ENCODE measurements around the gene MSANTD1.

The MSANTD1 gene

DNA sequence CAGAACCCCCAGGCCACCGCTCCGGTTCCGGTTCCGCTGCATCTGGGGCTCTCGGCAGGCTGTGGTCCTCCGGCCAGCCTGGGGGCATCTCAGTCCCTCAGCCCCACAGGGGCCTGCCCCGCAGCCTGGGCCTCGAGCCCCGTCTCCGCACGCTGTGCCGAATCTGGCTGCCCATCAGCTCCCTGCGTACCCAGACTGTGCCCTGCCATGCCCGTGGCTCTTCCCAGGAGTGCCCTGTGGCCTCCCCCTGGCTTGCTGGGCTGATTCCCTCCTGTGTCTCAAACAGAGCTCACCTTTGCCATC, 830 bp upstream of the MSANTD1 start:
- DNase-seq (ENCODE audit: low read depth) = no peak

DNA sequence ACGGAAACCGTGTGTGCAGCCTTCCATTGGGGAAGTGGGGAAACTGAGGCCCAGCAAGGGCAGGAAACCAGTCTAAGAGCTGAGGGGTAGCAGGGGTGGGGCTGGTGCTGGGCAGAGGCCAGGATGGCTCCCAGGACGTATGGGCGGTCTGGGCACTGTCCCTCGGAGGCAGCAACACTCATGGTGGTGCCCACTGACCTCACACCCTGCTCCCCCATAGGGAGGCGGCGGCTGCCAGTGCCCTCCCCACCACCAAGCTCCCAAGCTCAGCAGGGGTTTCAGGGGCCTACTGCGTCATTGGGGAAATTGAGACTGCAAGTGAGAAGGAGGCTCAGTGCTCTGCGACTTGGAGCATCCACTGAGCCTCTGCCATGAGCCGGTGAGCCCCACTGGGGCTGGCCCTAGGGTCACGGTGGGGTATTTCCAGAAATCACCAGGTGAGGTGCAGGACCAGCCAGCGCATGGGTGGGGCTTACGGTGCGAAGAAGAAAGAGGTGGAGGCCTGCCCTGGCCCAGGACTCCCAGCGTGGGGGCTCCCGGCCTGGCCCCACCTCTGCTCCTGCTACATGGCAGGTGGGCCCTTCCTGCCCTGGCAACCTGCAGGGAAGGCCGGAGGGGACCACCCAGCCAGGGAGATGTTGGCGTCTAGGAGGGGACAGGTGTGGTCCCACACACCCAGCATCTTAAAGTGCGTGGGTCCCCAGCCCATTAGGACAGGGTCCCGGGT, 915 bp downstream of the MSANTD1 start:
- DNase-seq (ENCODE audit: low read depth) = no peak

DNA sequence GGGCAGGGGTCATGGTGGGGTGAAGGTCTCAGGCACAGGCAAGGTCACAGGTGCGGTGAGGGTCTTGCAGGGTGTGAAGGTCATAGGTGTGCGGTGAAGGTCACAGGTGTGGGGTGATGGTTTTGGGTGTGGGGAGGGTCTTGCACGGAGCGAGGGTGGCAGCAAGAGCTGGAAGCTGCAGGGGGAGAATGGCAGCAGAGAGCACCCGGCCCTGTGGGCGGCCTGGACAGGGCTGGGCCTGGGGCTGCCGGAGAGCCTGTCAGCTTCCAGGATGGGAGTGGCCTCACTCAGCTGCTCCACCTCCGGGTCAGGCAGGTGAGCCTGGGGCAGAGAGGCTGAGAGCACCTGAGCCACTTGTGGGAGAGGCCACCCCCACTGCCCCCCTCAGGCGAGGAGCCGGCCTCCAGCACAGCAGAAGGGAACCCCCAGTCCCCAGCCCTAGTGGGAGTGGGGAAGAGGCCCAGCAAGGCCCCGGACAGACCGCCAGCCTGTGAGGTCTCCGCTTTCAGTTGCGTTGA, 1.5 kb downstream of the MSANTD1 start:
- DNase-seq (ENCODE audit: low read depth) = no peak

DNA sequence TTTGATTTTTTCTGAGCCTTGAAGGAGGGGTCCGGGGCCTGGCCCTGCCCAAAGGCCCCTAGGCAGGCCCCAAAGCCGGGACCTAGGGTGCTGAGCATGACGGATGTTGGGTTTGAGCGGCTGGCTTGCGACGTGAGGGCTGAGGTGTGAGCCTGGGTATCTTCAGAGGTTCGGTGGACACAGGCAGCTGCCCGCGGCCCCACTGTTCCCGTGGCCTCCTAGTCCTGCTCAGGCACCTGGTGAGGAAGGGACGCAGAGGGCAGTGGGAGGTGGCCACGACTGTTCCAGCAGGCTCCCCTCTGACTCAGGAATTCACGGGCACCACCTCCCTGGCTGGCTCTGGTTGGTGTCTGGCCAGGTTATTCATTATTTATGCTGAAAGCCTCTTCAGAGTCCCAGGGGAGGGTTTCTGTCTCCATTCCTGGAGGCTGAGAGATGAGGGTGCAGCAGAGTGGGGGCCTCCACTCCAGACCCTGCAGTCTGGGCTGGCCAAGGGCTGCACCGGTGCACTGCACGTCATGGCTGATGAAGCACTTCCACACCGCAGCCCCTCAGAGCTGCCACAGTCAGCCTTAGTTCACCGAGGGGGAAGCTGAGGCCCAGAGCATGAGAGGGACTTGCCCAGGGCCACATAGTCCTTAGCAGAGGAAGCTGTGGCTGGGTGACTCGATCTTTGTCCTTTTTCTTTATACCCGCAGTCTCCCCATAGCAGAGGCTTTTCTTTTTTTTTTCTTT, 2.2 kb downstream of the MSANTD1 start:
- no peak for DNase-seq (ENCODE audit: low read depth)

DNA sequence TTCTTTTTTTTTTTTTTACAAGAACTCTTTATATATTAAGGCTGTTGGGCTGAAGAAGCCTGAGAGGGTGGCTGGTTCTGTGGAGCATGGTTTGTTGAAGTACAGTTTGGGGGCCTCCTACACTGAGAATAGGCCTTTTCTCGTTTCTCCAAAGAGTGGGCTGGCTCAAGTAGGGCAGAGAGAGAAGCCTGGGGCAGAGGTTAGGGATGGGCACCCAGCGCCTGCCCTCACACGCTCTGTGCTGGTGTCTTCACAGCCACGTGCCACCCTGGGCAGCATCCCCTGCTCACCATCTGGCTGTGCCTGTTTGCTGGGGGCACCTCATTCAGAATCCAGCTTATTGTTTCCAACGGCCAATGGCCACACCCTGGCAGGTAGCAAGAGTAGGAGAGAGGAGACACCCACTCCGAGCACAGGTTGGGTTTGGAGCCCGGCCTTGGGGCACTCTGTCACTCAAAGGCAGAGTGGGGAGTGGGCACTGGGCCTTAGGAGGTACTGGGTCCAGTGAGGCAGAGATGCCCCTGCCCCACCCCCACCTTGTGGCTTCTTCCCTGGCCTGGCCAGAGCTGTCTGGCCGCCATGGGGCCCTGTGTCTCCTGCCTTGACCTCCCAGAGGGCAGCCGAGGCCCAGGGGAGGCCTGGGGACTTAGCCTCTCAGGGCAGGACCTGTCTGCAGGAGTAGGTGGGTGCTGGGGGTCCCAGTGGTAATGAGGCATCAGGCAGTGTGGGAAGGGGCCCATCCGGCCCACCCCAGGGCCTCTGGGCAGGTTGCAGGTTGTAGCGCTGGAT, 2.9 kb downstream of the MSANTD1 start:
- no peak for DNase-seq (ENCODE audit: low read depth)

DNA sequence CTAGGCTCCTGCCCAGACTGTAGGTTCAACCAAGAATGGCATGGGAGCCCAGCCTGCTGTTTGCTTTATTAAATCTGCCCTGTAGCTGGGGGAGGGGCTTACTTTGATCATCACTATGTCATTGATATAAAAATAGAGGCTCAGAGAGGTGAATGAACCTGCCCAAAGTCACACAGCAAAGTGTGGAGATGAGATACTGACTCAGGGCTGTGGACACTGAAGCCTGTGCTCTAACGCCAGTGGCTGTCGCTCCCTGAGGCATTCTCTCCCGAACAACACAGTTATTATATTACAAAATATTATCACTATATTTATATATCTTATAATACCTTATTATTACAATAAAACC, 3.5 kb downstream of the MSANTD1 start:
- DNase-seq (ENCODE audit: low read depth) = no peak

DNA sequence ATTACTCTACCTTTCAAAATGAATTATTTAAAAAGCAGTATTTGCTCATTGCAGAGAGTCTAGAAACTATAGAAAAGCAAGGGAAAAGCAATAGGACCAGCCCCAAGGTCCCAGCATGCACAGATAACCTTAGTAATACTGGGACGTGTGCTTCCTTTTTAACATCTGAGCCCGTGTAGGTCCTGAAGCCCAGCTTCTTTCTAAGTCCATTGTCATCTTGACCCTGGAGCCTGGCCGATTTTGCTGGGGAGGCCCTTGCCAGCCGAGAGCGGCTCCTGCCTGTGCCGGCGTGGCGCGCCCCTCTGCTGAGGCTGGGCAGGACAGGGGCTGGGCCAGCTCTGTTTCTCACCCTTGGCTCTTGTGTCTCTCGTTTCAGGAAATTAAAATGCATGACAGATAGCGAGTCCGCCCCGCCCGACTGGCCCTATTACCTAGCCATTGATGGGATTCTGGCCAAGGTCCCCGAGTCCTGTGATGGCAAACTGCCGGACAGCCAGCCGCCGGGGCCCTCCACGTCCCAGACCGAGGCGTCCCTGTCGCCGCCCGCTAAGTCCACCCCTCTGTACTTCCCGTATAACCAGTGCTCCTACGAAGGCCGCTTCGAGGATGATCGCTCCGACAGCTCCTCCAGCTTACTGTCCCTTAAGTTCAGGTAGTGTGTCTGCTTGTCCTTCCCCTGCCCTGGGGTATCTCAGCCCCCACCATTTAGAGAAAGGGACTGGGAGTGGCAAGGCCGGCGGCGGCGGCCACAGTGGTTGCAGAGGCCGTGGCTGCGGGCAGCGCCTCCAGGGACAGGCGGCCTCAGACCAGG, 4.1 kb downstream of the MSANTD1 start:
- DNase-seq (ENCODE audit: low read depth) = no peak

DNA sequence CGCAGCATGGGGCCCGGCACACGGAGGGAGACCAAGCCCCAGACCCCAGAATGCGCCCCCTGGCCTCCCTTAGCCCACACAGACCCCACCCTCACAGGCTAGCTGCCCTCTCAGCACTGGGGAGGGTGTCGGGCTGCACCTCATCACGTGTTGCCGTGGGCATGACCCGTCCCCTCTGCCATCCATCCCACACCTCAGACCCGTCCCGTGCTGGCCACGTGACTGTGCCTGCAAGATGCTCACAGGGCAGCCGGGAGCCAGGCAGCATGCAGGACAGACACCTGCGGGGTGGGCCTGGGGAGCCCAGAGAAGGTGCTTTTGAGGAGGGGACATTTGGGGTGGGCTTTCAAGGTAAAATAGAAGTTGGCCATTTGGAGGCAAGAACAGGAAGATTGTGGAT, 4.8 kb downstream of the MSANTD1 start:
- DNase-seq (ENCODE audit: low read depth) = no peak

DNA sequence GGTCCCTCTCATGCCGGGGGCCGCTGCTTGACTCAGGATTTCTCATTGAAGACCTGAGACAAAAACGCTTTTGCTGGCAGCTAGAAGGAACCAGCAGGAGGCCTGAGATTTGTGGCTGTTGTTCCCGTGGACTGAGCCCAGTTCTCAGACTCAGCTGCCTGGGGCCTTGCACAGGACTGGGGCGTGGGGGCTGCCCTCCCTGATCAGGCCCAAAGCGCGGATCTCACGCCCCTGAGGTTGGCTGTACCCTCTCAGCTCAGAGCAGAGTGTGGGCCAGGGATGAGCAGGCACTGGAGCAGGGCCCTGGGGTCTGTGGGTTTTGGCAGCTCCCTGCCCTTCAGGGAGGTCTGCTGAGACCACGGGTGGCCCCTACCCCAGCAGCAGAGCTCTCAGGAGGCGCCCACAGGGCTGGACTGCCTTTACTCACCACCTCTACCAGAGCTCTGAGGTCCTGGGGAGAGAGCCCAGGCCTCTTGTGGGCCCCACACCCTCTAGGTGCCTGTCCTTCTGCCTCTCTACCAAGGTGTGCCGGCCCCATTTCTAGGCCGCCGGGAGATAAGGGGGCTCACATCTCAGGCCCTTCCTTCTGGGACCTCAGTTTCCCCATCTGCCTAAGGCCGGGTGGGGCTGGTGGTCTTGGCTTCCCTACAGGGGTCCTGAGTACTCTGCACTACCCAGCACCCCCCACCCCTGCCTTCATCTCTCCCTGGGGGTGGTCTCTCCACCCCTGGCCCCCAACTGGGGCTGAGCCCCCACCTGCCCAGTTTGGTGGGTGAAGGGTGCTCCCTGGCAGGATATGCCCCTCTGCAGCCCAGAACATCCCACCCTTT, 5.6 kb downstream of the MSANTD1 start:
- DNase-seq (ENCODE audit: low read depth) = no peak

DNA sequence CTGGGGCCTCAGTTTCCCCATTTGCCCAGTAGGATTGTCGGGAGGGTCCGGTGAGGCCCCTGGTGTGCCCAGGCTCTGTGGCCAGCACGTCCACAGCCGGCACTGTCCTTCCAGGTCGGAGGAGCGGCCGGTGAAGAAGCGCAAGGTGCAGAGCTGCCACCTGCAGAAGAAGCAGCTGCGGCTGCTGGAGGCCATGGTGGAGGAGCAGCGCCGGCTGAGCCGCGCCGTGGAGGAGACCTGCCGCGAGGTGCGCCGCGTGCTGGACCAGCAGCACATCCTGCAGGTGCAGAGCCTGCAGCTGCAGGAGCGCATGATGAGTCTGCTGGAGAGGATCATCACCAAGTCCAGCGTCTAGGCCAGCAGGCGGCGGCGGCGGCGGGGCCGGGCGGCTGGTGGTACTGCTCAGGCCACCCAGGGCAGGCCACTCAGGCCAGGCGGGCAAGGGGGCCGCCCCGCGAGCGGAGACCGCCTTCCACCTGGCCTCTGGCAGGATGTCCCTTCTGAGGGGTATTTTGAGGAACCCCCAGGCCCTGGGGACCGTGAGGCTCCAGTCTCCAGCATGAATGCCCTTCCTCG, 6.7 kb downstream of the MSANTD1 start:
- DNase-seq (ENCODE audit: low read depth) = no peak

DNA sequence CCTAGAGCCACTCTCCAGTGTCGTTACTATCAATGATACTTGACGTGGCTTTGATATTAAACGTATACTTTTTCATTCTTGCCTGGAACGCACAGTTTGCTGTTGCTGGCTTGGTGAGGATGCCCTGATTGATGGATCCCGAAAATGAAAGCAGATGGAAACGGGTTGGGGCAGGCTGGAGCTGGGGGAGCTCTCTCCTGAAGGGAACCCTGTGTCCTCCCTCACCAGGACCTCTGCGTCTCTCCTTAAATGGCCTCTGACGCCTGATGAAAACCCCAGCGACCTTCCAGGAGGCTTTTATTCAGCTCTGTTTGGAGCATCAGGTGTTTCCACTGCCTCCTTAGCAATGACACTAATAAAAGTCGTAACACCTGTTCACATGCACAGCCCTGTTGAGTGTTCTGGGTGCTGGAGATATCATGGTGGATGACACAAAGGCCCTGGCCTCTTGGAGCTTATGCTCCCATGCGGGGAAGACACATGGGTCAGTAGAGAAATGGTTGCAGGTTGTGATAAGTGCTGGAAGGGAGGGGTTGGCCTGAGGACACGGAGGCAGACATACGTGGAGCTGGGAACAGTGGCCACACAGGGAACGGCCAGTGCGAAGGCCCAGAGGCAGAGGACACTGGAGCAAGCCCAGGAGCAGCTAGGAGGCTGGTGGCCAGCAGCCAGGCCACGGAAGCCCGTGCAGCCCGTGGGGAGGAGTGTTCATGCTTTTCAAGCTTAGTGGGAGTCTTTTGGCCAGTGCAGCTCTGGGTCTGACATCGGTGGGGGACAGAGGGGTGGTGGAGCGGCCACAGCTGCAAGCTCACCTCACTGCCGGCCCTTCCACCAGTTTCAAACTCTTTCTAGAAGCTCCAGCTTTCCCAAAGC, 7.5 kb downstream of the MSANTD1 start:
- DNase-seq (ENCODE audit: low read depth) = no peak

DNA sequence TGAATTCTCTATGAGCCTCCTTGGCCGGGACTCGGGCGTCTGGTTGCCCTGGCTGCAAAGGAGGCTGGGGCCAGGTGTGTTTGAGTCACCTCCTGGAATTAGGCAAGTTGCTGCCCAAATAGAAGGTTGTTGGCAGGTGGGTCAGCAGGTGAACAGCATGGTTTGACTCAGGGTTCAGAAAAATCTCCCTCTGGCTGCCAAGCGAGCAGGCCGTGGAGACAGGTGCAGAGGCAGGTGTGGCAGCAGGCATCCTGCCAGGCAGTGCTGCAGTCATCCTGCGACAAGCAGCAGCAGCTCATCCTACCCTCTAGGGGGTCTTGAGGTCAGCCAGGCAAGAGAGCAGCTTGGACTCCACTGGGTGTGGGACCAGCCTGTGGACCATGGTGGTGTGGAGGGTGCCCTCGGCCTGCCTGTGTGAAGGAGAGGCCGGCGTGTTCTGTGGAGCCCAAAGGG, 8.2 kb downstream of the MSANTD1 start:
- no peak for DNase-seq (ENCODE audit: low read depth)

DNA sequence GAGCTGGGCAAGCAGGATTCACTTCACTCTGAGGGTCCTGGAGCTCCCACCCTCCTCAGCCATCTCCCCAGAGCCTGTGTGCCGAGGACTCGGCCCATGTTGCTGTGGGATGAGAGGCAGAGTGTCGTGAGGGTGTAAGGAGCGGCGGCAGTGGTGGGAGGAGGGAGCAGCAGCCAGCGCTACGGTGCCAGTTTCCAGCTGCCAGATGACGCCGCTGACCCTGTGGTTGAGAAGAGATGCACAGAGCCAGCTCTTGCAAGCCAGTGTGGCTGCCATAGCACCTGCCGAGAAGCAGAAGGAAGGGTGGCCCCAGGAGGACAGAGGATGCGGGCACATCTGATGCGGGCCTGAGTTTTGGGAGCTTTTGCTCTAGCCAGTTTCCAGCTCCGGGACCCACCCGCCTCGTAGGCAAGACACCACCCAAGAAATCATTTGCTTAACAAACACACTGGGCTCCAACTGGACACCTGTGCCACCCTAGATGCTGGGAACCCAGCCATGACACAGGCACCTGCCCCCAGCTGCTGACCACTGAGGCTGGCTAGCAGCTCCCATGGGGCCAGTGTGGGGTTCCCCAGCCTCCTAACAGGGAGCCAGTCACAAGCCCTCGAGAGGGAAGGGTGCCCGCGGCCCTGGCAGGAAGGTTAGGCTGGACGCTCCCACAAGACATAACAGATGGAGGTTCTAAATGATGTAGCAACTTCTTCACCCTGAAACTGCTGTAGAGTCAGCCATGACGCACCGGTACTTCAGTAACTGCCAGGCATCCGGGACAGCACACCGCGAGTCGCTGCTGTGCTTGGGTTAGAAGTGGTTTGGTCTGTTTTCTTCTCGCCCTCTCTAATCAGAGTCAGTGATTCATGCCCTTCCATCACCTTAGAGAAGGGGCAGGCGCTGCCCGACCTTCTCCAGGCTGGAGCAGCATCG, 8.9 kb downstream of the MSANTD1 start:
- DNase-seq (ENCODE audit: low read depth) = no peak

DNA sequence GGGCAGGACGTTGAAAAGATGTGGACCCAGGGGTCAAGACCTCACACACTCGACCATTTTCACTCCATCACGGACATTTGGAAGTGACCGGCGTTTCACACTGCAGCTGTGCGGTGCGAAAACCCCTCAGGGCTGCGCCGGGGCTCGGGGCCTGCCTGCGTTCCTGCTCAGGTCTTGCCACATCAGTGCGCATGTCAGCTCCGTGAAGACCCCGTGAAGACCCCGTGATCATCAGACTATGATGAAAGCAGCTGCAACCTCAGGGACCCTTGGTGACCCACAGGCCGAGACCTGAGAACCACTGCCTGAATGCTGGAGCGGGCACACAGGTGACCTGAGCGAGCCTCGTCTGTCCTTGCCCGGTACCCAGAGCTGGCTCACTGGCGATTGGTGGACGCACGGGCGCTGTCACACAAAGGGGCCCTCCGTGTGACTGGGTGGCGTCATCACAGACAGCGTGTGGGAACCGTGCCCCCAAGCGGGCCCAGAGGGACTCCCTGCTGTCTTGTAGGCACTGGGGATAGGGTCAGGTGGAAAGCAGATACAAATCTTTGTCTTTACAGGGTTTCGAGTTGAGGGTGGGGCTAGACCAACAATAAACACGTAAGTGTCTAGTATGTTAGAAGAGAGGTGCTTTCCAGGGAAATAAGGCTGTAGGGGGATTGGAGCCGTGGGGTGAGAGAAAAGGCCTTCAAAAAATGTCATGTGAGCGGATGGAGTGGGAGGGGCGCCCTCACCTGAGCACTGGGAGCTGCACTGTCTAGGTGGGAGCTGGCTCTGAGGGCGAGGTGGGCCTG, 12.7 kb downstream of the MSANTD1 start:
- DNase-seq (ENCODE audit: low read depth) = no peak

DNA sequence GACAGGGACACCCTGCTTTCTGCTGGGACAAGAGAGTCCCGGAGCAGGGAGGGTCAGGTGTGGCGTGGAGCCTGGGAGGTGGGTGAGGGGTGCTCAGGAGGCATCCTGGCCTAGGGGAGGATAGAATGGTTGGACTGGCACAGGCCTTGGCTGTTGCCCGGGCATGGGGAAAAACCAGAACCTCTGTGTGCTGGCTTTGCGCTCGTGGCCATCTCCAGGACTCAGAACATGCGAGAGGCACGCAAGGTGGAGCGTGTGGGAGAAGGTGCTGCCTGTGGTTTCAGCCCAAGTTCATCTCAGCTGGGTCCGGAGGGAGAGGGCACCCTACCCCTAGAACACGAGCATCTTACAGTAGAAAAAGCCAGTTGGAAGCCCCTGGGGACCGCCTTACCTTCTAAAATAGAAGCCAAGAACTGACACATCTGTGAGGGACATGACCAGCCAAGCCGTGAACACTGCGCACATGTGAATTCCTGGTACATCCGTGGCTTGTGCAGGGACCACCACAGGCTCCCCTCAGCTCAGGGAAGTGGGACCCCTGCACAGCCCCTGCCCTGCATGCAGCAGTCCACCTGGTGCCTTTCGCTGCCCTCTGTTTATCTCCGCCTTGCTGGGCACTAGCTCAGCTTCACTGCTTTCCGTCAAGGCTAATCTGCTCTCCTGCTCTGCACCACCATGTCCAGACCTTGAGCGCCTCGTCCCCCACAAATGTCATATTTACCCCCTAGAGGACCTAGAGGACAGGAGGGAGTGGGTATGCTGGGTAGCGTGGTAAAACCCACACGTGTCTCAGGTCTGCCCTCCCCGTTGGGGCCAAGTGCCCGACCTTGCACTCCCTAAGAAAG, 13.5 kb downstream of the MSANTD1 start:
- DNase-seq (ENCODE audit: low read depth) = no peak

DNA sequence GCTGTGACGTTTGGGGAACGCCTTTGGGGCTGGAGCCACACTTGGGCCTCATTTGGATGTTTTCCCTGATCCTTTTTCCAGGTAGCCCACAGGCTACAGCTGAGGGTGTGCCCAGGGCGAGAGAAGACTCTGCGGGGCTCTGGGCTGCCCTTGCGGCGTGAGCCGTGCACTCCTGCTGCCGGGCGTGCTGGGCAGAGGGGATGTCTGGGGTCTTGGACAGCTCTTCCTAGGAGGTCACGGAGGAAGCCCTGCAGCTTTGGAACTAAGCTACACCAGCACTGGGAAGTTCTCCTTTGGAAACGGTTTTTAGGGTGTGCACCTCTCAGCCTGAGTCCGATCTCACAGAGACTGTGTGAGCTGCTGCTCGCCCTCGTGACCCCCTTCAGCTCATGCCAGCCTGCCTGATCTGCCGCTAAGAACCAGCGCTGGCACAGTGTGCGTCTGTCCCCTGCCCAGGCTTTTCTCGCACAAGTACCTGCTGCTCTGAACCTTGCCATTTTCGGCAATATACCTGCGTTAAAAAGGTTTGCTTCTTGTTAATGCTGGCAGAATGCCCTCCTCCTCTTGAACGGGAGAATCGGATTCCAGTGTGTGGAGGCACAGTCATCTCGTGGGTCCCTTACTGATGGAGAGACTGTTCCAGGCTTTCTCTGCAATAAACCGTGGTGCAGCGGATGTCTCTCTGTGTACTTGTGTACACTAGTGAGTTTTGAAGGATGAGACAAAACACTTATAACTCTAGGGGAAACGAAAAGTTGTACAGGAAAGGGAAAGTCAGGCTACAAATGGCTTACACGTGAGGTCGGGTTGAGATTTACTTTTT, 14.3 kb downstream of the MSANTD1 start:
- no peak for DNase-seq (ENCODE audit: low read depth)

All from stimulated activated CD8-positive, alpha-beta memory T cell treated with anti-CD3 and anti-CD28 coated beads, Interleukin-12 subunit alpha, Interleukin-12 subunit beta, amount 100 ng/mL, for 4 hours (primary cell).